BLaER1 (cell line): ENCODE results near the gene CDK15.
A peak's percentile ranks its signal among the peaks of the same experiment; 100 is the strongest.

Source experiments
- H3K27ac ChIP-seq: shearing (Covaris generic); formaldehyde crosslinking; 2 replicates; pipeline ENCODE4 v1.8.1; 2022
- H3K27me3 ChIP-seq: shearing (Covaris generic); formaldehyde crosslinking; 2 replicates; pipeline ENCODE4 v1.8.1; 2022
- H3K36me3 ChIP-seq: shearing (Covaris generic); formaldehyde crosslinking; 2 replicates; pipeline ENCODE4 v1.8.1; 2022
- H3K4me1 ChIP-seq: shearing (Covaris generic); formaldehyde crosslinking; 2 replicates; pipeline ENCODE4 v1.8.1; 2022
- H3K4me2 ChIP-seq: shearing (Covaris generic); formaldehyde crosslinking; 2 replicates; pipeline ENCODE4 v1.8.1; 2022
- H3K4me3 ChIP-seq: shearing (Covaris generic); formaldehyde crosslinking; 2 replicates; pipeline ENCODE4 v1.8.1; 2022
- H3K9ac ChIP-seq: shearing (Covaris generic); formaldehyde crosslinking; 2 replicates; pipeline ENCODE4 v1.8.1; 2022
- H3K9me3 ChIP-seq: shearing (Covaris generic); formaldehyde crosslinking; 2 replicates; pipeline ENCODE4 v1.8.1; 2022
- H4K20me1 ChIP-seq: shearing (Covaris generic); formaldehyde crosslinking; 2 replicates; pipeline ENCODE4 v1.8.1; 2022
- Cebpa-rat ChIP-seq: shearing (Covaris generic); IDR thresholded peaks from 2 replicates; pipeline ENCODE4 v1.8.1; 2022

Gene CDK15

GRCh38 chr2:201918616-201919307 lies 112.4 kb downstream of the CDK15 start:
- Histone ChIP-seq H4K20me1 (no peaks in the 10 kb centered on the region), H3K4me3 (no peak overlapping the region), H3K9me3 (no peaks in the 10 kb centered on the region), H3K4me2 (no peak overlapping the region), H3K27ac (no peak overlapping the region), H3K4me1 (no peaks in the 10 kb centered on the region), H3K36me3 (no peaks in the 10 kb centered on the region), H3K27me3 (no peaks in the 10 kb centered on the region), H3K9ac (no peak overlapping the region)
- no peak for TF ChIP-seq Cebpa-rat

- Histone ChIP-seq H3K27ac (no peak overlapping the region), H3K4me2 (no peak overlapping the region), H3K9me3 (no peaks in the 10 kb centered on the region), H3K27me3 (no peaks in the 10 kb centered on the region), H3K36me3 (no peaks in the 10 kb centered on the region), H3K9ac (no peak overlapping the region), H3K4me3 (no peak overlapping the region), H3K4me1 (no peaks in the 10 kb centered on the region), H4K20me1 (no peaks in the 10 kb centered on the region)
- no peak for TF ChIP-seq Cebpa-rat
Measured at GRCh38 chr2:201919308-201919634, 112.9 kb downstream of the CDK15 start.

DNA sequence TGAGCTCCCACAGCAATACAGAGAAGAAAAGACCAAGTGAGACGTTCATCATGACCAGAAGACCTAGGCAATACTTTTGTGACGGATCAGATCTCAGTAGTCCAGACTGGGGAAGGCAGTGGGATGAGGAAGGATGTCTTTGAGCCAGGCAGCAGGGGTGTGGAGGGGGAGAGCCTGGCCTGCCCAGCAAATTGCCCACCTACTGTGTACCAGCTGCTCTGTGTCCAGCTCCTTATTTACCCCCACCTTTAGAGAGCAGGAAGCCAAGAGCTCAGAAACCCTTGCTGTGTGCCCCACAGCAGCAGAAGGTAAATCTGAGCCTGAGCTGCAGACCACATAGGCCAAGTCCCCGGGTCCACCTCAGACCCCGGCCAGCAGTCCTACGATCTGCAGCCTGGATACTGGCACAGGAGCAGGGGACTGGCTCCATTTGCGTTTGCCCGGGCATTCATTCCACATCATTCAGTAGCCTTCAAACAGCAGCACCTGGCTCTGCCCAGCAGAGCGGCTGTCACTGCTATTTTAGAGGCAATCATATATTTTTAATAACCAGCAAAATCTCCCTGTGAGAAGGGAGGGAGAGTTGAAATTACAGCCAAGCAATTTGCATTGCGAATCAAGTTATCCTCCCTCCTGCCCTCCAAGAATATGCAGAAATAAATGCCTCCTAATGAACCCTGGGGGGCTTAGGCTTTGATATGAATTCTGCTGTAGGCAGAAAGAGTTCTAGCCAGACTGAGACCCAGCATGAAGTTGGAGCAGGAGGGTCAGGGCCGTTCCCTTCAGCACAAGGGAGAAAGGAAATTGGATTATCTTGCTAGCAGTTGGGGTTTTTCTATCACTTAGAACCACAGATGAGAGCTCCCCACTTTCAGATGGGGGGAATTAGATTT lies 117.3 kb downstream of the CDK15 start:
- no peak overlapping the region for H3K27ac ChIP-seq

GRCh38 chr2:201924453-201924852 lies 118.1 kb downstream of the CDK15 start:
- no peak for TF ChIP-seq Cebpa-rat
- no peaks in the 10 kb centered on the region for H3K4me1 ChIP-seq
- no peak overlapping the region for H3K27ac ChIP-seq
- H3K27me3 ChIP-seq, result no peaks in the 10 kb centered on the region
- no peaks in the 10 kb centered on the region for H4K20me1 ChIP-seq
- H3K4me2 ChIP-seq, result no peak overlapping the region
- no peaks in the 10 kb centered on the region for H3K36me3 ChIP-seq
- no peaks in the 10 kb centered on the region for H3K9me3 ChIP-seq
- no peak overlapping the region for H3K9ac ChIP-seq
- no peak overlapping the region for H3K4me3 ChIP-seq

More for the DNA sequence above, 117.3 kb downstream of the CDK15 start:
- H3K4me3 ChIP-seq, result no peak overlapping the region
- no peaks in the 10 kb centered on the region for H3K36me3 ChIP-seq
- H3K27me3 ChIP-seq, result no peaks in the 10 kb centered on the region
- no peaks in the 10 kb centered on the region for H3K4me1 ChIP-seq
- H3K4me2 ChIP-seq, result no peak overlapping the region
- no peaks in the 10 kb centered on the region for H3K9me3 ChIP-seq
- H3K9ac ChIP-seq, result no peak overlapping the region
- no peak for TF ChIP-seq Cebpa-rat
- H4K20me1 ChIP-seq, result no peaks in the 10 kb centered on the region

DNA sequence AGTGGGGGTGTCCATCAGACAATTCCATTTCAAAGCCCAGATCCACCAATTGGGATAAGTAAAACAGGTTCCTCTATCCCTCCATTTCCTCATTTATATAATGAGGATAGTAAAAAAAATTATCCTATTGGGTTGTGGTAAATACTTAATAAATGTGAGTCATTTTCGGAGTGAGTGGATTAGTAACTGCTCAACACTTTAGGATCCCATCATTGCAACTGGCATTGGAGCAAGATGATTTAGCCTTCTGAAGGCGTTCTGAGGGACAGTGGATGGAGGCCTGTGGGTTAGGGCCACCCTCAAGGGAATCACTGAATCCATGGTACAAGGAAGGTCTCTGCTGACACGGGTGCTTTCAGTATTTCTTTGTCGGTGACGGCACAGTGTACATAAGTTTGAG lies 118.7 kb downstream of the CDK15 start:
- TF ChIP-seq Cebpa-rat, result no peak
- H4K20me1 ChIP-seq, result no peaks in the 10 kb centered on the region
- H3K36me3 ChIP-seq, result no peaks in the 10 kb centered on the region
- no peak overlapping the region for H3K27ac ChIP-seq
- no peak overlapping the region for H3K4me2 ChIP-seq
- no peak overlapping the region for H3K4me3 ChIP-seq
- no peaks in the 10 kb centered on the region for H3K27me3 ChIP-seq
- no peaks in the 10 kb centered on the region for H3K4me1 ChIP-seq
- no peak overlapping the region for H3K9ac ChIP-seq
- no peaks in the 10 kb centered on the region for H3K9me3 ChIP-seq

- no peak for TF ChIP-seq Cebpa-rat
- H4K20me1 ChIP-seq, result no peaks in the 10 kb centered on the region
- no peak overlapping the region for H3K27ac ChIP-seq
- no peaks in the 10 kb centered on the region for H3K9me3 ChIP-seq
- H3K4me2 ChIP-seq, result no peak overlapping the region
- no peaks in the 10 kb centered on the region for H3K27me3 ChIP-seq
- no peak overlapping the region for H3K9ac ChIP-seq
- H3K4me3 ChIP-seq, result no peak overlapping the region
- H3K36me3 ChIP-seq, result no peaks in the 10 kb centered on the region
- peaks cover 8% of the 10 kb centered on the region for H3K4me1 ChIP-seq
Measured at GRCh38 chr2:201926067-201926466, 119.7 kb downstream of the CDK15 start.

GRCh38 chr2:201928363-201928762 lies 122.0 kb downstream of the CDK15 start:
- H4K20me1 ChIP-seq, result no peaks in the 10 kb centered on the region
- H3K9ac ChIP-seq, result no peak overlapping the region
- H3K27me3 ChIP-seq, result no peaks in the 10 kb centered on the region
- no peaks in the 10 kb centered on the region for H3K36me3 ChIP-seq
- peaks cover 25% of the 10 kb centered on the region for H3K4me1 ChIP-seq
- TF ChIP-seq Cebpa-rat, result no peak
- H3K27ac ChIP-seq, result no peak overlapping the region
- H3K4me2 ChIP-seq, result no peak overlapping the region
- no peaks in the 10 kb centered on the region for H3K9me3 ChIP-seq
- no peak overlapping the region for H3K4me3 ChIP-seq

GRCh38 chr2:201929281-201930026 lies 123.1 kb downstream of the CDK15 start:
- TF ChIP-seq Cebpa-rat, result no peak
- H3K9me3 ChIP-seq, result no peaks in the 10 kb centered on the region
- no peaks in the 10 kb centered on the region for H4K20me1 ChIP-seq
- H3K4me1 ChIP-seq, result peaks cover 25% of the 10 kb centered on the region
- H3K27ac ChIP-seq, result no peak overlapping the region
- H3K4me3 ChIP-seq, result no peak overlapping the region
- H3K4me2 ChIP-seq, result no peak overlapping the region
- H3K9ac ChIP-seq, result no peak overlapping the region
- no peaks in the 10 kb centered on the region for H3K27me3 ChIP-seq
- no peaks in the 10 kb centered on the region for H3K36me3 ChIP-seq

- Histone ChIP-seq H3K4me3 (no peak overlapping the region), H3K4me1 (peaks cover 25% of the 10 kb centered on the region), H3K36me3 (no peaks in the 10 kb centered on the region), H3K9ac (no peak overlapping the region), H3K27ac (no peak overlapping the region), H4K20me1 (no peaks in the 10 kb centered on the region), H3K4me2 (no peak overlapping the region), H3K9me3 (peaks cover 5% of the 10 kb centered on the region), H3K27me3 (no peaks in the 10 kb centered on the region)
- TF ChIP-seq Cebpa-rat, result no peak
Measured at GRCh38 chr2:201930043-201930442, 123.7 kb downstream of the CDK15 start.

GRCh38 chr2:201930831-201931230 lies 124.5 kb downstream of the CDK15 start:
- Histone ChIP-seq H3K4me2 (peak overlapping the region; percentile 72), H3K4me1 (peaks cover 25% of the 10 kb centered on the region), H3K9ac (no peak overlapping the region), H3K27me3 (no peaks in the 10 kb centered on the region), H3K27ac (no peak overlapping the region), H3K36me3 (no peaks in the 10 kb centered on the region), H3K9me3 (peaks cover 13% of the 10 kb centered on the region), H4K20me1 (no peaks in the 10 kb centered on the region), H3K4me3 (no peak overlapping the region)
- TF ChIP-seq Cebpa-rat, result no peak
